HG02885 (cell line): ENCODE results near the gene GFI1B.
"Not testable (repeated sequence)": the region's sequence is repeated elsewhere in the genome, so short reads cannot be mapped to it uniquely, and the experiment has no call there.

Experiments
- ATAC-seq: cut with Tn5 transposase; IDR thresholded peaks from one replicate; pipeline ENCODE4 v1.9.1; 2021; ENCODE audit warnings: mild to moderate bottlenecking; ENCODE audit not compliant: unreplicated experiment, poor library complexity

Gene GFI1B

GRCh38 chr9:132965478-132965877 is 13.0 kb upstream of the GFI1B start:
- ATAC-seq = no peak

- ATAC-seq = not testable (repeated sequence)
Observed at GRCh38 chr9:132967908-132968307, 10.6 kb upstream of the GFI1B start.

- no peak for ATAC-seq
Observed at GRCh38 chr9:132969783-132970182, 8.7 kb upstream of the GFI1B start.

- no peak for ATAC-seq
Observed at GRCh38 chr9:132970324-132971062, 8.0 kb upstream of the GFI1B start.

- ATAC-seq = no peak
Observed at GRCh38 chr9:132973166-132973565, 5.3 kb upstream of the GFI1B start.

DNA sequence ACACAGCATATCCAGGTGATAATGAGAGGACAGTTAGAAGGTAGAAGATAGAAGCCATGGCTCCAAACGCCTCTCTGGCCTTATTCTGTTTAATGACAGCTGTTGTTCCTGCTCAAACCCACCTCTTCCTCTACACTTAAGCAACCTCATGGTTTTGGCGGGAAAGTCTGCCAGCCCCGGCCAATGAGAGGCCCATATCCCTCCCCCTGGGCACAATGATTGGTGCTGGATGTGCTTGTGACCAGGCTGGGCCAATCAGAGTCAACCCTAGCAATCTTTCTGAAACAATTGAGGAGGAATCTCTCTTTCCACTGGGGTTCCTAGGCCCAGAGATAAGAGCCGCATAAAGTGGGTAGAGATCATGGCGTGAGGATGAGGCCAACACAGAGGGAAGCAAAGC is 4.8 kb upstream of the GFI1B start:
- ATAC-seq = no peak

GRCh38 chr9:132975961-132976360 is 2.5 kb upstream of the GFI1B start:
- ATAC-seq = no peak

DNA sequence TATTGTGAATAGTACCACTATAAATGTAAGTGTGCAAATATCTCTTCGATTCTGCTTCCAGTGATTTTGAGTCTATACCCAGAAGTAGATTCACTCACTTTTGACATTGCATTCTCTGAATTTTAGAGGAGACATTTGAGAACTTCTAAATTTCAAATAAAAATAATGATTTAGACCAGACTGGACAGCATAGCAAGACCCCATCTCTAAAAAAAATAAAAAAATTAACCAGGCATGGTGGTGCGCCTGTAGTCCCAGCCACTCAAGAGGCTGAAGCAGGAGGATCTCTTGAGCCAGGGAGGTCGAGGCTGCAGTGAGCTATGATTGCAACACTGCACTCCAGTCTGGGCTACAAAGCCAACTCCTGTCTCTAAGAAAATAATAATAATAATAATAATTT is 1.9 kb upstream of the GFI1B start:
- no peak for ATAC-seq

DNA sequence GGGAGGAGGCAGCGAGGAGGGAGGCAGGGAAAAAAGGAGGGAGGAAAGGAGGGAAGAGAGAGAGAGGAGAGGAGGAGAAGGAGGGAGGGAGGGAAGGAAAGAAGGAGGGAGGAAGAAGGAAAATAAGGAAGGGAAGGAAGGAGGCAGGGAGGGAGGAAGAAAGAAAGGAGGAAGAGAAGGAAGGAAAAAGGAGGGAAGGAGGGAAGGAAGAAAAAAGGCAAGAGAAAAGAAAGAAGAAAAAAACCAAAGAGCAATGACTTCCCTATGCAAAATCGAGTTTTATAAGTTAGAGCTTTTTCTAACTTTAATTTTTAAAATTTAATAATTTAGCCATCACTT is 413 bp upstream of the GFI1B start:
- no peak for ATAC-seq

GRCh38 chr9:132980157-132980556 is 1.7 kb downstream of the GFI1B start:
- ATAC-seq = no peak

DNA sequence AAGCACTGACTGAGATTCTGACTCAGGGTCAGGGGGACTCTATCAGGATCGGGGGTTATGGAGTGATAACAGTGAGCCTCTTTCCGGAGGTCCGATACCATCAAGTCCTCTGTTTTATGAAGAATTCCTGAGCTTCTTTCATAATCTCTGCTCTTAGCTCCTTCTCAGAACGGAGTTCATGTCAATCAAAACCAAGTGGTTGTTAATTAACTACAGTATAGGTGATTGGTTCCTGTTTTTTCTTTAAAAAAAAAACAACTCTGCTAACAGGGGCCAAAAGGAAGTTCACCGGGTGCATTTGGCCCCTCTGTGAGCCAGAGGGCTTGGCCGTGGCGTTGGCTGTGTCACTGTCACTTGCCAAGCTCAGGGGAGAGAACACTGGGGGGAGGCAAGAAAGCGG is 4.0 kb downstream of the GFI1B start:
- no peak for ATAC-seq

- no peak for ATAC-seq
Observed at GRCh38 chr9:132983491-132984201, 5.2 kb downstream of the GFI1B start.

GRCh38 chr9:132984202-132985070 is 5.9 kb downstream of the GFI1B start:
- ATAC-seq = no peak

DNA sequence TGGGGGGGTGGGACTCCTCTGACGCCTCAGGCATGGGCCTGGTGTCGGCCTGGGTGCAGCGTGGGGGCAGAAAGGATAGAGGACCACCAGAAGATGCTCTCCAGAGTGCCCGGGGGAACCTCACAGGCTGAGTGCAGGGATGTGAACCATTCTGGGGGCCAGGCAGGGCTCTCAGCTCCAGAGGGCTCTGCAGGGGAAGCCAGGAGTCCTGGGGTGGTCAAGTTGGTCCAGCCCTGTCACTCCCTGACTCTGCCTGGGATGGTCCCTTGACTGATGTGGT is 6.5 kb downstream of the GFI1B start:
- no peak for ATAC-seq

DNA sequence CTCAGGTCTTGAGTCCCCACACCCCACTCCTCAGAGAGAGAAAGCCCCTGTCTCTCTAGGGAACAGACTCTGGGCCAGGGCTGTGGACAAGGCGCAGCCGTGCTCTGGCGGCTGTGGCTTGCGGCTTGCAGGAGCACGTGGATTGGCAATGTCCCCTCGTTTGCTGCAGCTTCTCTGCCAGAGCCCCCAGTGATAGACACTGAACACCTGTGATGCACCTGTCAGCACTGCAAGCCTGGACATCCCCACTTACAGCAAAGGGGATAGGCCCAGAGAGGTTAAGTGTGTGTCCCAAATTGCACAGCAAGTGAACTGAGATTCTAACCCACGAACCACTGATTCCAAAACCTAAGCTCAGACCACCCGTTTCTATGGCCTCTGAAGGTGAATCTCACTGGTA is 7.0 kb downstream of the GFI1B start:
- no peak for ATAC-seq

- no peak for ATAC-seq
Observed at GRCh38 chr9:132986114-132986513, 7.6 kb downstream of the GFI1B start.

GRCh38 chr9:132986640-132987620 is 8.4 kb downstream of the GFI1B start:
- ATAC-seq = no peak

DNA sequence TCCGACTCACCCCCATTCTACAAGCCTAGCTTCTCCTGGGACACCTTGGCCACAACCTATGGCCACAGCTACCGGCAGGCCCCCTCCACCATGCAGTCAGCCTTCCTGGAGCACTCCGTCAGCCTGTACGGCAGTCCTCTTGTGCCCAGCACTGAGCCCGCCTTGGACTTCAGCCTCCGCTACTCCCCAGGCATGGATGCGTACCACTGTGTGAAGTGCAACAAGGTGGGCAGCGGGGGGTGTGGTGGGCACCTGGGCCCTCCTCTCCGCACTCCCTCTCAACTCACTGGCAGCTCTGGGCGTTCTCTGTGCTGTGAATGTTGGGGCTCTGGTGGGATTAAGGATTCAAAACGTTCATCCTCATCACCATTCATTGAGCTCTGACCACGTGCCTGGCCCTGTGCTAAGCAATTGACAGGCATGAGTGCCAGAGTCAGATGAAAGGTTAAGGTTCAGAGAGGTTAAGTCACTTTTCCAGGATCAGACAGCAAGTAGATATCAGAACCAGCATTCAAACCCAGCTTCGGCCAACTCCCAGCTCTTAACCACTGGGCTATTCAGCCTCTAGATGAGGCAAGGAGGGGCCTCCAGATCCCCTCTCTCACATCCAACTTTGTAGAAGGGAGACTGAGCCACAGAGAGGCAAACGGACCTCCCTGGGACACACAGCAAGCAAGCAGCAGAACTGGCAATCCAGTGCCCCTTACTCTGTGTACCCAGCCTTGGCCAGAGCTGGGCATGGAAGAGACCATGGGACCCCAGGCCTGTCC is 9.9 kb downstream of the GFI1B start:
- ATAC-seq = no peak

GRCh38 chr9:132989014-132989310 is 10.5 kb downstream of the GFI1B start:
- ATAC-seq = no peak
